ENCODE data around the gene BLOC1S6. TPM values are rescaled to one million over a fixed set of nuclear protein-coding genes. Genes with fewer than 3 reads are reported as not detected.
A peak's percentile ranks its signal among the peaks of the same experiment; 100 is the strongest.

BLOC1S6 gene
- total RNA-seq, 8 experiments from 2014 or later: 60.1 to 102 (median 70.4) TPM

- peaks cover 0 to 2% of the 10 kb centered on the region in 2 donors for H3K4me1 ChIP-seq (replicated peaks in 1 of 2)
- 0 to 1% (median 0%) methylated on average over 4 to 13 of the region's 29 CpGs; no CpG with 5 or more reads in 7 of the 10 experiments for WGBS, 10 experiments
- peak; percentile 2 to 75 (median 70) for ATAC-seq (replicated peaks in 6 of 8)
- in situ Hi-C loops (cut with MboI; ENCODE audit: low pct_unique_long_range_greater_than_20kb in 2 of 9, low sequenced_read_pairs in 9 of 9, unreplicated experiment in 9 of 9): no loop called here
- H3K27ac ChIP-seq: no peak overlapping the region
- peak overlapping the region; percentile 12 to 39 (median 35) for H3K4me3 ChIP-seq
Measured at GRCh38 chr15:45635191-45635638, 48.0 kb downstream of the BLOC1S6 start.

- peak in 1 of 8 experiments; percentile 3 for ATAC-seq (replicated peaks in 6 of 8)
- H3K4me3 ChIP-seq: peak overlapping the region in 3 of 5 donors; percentile 35 to 39 (median 38)
- in situ Hi-C loops (cut with MboI; ENCODE audit: low pct_unique_long_range_greater_than_20kb in 2 of 9, low sequenced_read_pairs in 9 of 9, unreplicated experiment in 9 of 9): no loop called here
- 66 to 93% (median 82%) methylated on average over 2 to 13 of the region's 17 CpGs; no CpG with 5 or more reads in 1 of the 10 experiments for WGBS, 10 experiments
- no peak overlapping the region for H3K27ac ChIP-seq
- peaks cover 0 to 2% of the 10 kb centered on the region in 2 donors for H3K4me1 ChIP-seq (replicated peaks in 1 of 2)
Measured at GRCh38 chr15:45635763-45636292, 48.6 kb downstream of the BLOC1S6 start.

GRCh38 chr15:45637141-45637540 is 50.0 kb downstream of the BLOC1S6 start:
- peaks cover 0 to 2% of the 10 kb centered on the region in 2 donors for H3K4me1 ChIP-seq (replicated peaks in 1 of 2)
- in situ Hi-C loops (cut with MboI; ENCODE audit: low pct_unique_long_range_greater_than_20kb in 2 of 9, low sequenced_read_pairs in 9 of 9, unreplicated experiment in 9 of 9): no loop called here
- no peak overlapping the region for H3K4me3 ChIP-seq
- WGBS, 10 experiments: 20 to 100% (median 96%) methylated on average over 1 of the region's 1 CpG; no CpG with 5 or more reads in 4 of the 10 experiments
- no peak for ATAC-seq (replicated peaks in 6 of 8)
- H3K27ac ChIP-seq: no peak overlapping the region

GRCh38 chr15:45637552-45638033 is 50.4 kb downstream of the BLOC1S6 start:
- WGBS, 10 experiments: 0 to 94% (median 82%) methylated on average over 1 to 6 of the region's 6 CpGs; no CpG with 5 or more reads in 1 of the 10 experiments
- Histone ChIP-seq H3K27ac (no peak overlapping the region), H3K4me3 (no peak overlapping the region), H3K4me1 (replicated peaks in 1 of 2) (peaks cover 0 to 2% of the 10 kb centered on the region in 2 donors)
- in situ Hi-C loops (cut with MboI; ENCODE audit: low pct_unique_long_range_greater_than_20kb in 2 of 9, low sequenced_read_pairs in 9 of 9, unreplicated experiment in 9 of 9): no loop called here
- peak in 4 of 8 experiments; percentile 12 to 44 (median 12) for ATAC-seq (replicated peaks in 6 of 8)

- no peak overlapping the region for H3K27ac ChIP-seq
- in situ Hi-C loops (cut with MboI; ENCODE audit: low pct_unique_long_range_greater_than_20kb in 2 of 9, low sequenced_read_pairs in 9 of 9, unreplicated experiment in 9 of 9): no loop called here
- 0 to 71% (median 18%) methylated on average over 1 to 2 of the region's 2 CpGs; no CpG with 5 or more reads in 4 of the 10 experiments for WGBS, 10 experiments
- H3K4me1 ChIP-seq (replicated peaks in 1 of 2): peaks cover 0 to 3% of the 10 kb centered on the region in 2 donors
- ATAC-seq (replicated peaks in 6 of 8): peak in 4 of 8 experiments; percentile 16 to 48 (median 26)
- H3K4me3 ChIP-seq: no peak overlapping the region
Measured at GRCh38 chr15:45640616-45641015, 53.4 kb downstream of the BLOC1S6 start.

GRCh38 chr15:45641374-45641781 is 54.2 kb downstream of the BLOC1S6 start:
- H3K4me3 ChIP-seq: no peak overlapping the region
- peaks cover 0 to 2% of the 10 kb centered on the region in 2 donors for H3K4me1 ChIP-seq (replicated peaks in 1 of 2)
- H3K27ac ChIP-seq: no peak overlapping the region
- in situ Hi-C loops (cut with MboI; ENCODE audit: low pct_unique_long_range_greater_than_20kb in 2 of 9, low sequenced_read_pairs in 9 of 9, unreplicated experiment in 9 of 9): no loop called here
- WGBS, 10 experiments: 0 to 80% (median 24%) methylated on average over 1 of the region's 1 CpG; no CpG with 5 or more reads in 2 of the 10 experiments
- peak in 3 of 8 experiments; percentile 3 to 60 (median 13) for ATAC-seq (replicated peaks in 6 of 8)

GRCh38 chr15:45641999-45642932 is 55.1 kb downstream of the BLOC1S6 start:
- in situ Hi-C loops (cut with MboI; ENCODE audit: low pct_unique_long_range_greater_than_20kb in 2 of 9, low sequenced_read_pairs in 9 of 9, unreplicated experiment in 9 of 9): no loop called here
- Histone ChIP-seq H3K4me3 (no peak overlapping the region), H3K27ac (no peak overlapping the region), H3K4me1 (replicated peaks in 1 of 2) (peaks cover 0 to 2% of the 10 kb centered on the region in 2 donors)
- ATAC-seq (replicated peaks in 6 of 8): peak in 2 of 8 experiments; percentile 6 to 25
- WGBS, 10 experiments: 39 to 96% (median 71%) methylated on average over 3 to 7 of the region's 7 CpGs

- Histone ChIP-seq H3K4me3 (no peak overlapping the region), H3K27ac (no peak overlapping the region), H3K4me1 (replicated peaks in 1 of 2) (peaks cover 0 to 2% of the 10 kb centered on the region in 2 donors)
- ATAC-seq (replicated peaks in 6 of 8): no peak
- 60 to 100% (median 74%) methylated on average over 1 to 2 of the region's 2 CpGs; no CpG with 5 or more reads in 2 of the 10 experiments for whole genome bisulfite sequencing, 10 experiments
- in situ Hi-C loops (cut with MboI; ENCODE audit: low pct_unique_long_range_greater_than_20kb in 2 of 9, low sequenced_read_pairs in 9 of 9, unreplicated experiment in 9 of 9): no loop called here
Measured at GRCh38 chr15:45644437-45644836, 57.3 kb downstream of the BLOC1S6 start.

GRCh38 chr15:45645026-45645980 is 58.1 kb downstream of the BLOC1S6 start:
- peak in 3 of 8 experiments; percentile 35 to 54 (median 52) for ATAC-seq (replicated peaks in 6 of 8)
- in situ Hi-C loops (cut with MboI; ENCODE audit: low pct_unique_long_range_greater_than_20kb in 2 of 9, low sequenced_read_pairs in 9 of 9, unreplicated experiment in 9 of 9): no loop called here
- Histone ChIP-seq H3K4me3 (no peak overlapping the region), H3K4me1 (replicated peaks in 1 of 2) (peaks cover 0 to 2% of the 10 kb centered on the region in 2 donors), H3K27ac (no peak overlapping the region)
- 27 to 100% (median 83%) methylated on average over 1 to 9 of the region's 9 CpGs for WGBS, 10 experiments

GRCh38 chr15:45646220-45646619 is 59.0 kb downstream of the BLOC1S6 start:
- H3K4me3 ChIP-seq: no peak overlapping the region
- peaks cover 0 to 2% of the 10 kb centered on the region in 2 donors for H3K4me1 ChIP-seq (replicated peaks in 1 of 2)
- no peak overlapping the region for H3K27ac ChIP-seq
- in situ Hi-C loops (cut with MboI; ENCODE audit: low pct_unique_long_range_greater_than_20kb in 2 of 9, low sequenced_read_pairs in 9 of 9, unreplicated experiment in 9 of 9): no loop called here
- 39 to 100% (median 76%) methylated on average over 1 to 3 of the region's 3 CpGs; no CpG with 5 or more reads in 4 of the 10 experiments for WGBS, 10 experiments
- peak in 1 of 8 experiments; percentile 19 for ATAC-seq (replicated peaks in 6 of 8)

GRCh38 chr15:45647828-45648227 is 60.6 kb downstream of the BLOC1S6 start:
- ATAC-seq (replicated peaks in 6 of 8): no peak
- peaks cover 0 to 2% of the 10 kb centered on the region in 2 donors for H3K4me1 ChIP-seq (replicated peaks in 1 of 2)
- no peak overlapping the region for H3K27ac ChIP-seq
- 90 to 100% (median 97%) methylated on average over 2 to 6 of the region's 6 CpGs; no CpG with 5 or more reads in 1 of the 10 experiments for WGBS, 10 experiments
- in situ Hi-C loops (cut with MboI; ENCODE audit: low pct_unique_long_range_greater_than_20kb in 2 of 9, low sequenced_read_pairs in 9 of 9, unreplicated experiment in 9 of 9): no loop called here
- no peak overlapping the region for H3K4me3 ChIP-seq
